Activated CD4-positive, alpha-beta T cell treated with anti-CD3 and anti-CD28 coated beads, Interleukin-2, Interleukin-4, amounts not matched to agents 100 ng/mL and 50 ng/mL, durations not matched to agents 16 hours and 8 hours (primary cell): ENCODE measurements around the gene DNER.

Experiments used
- DNase-seq: peaks from one replicate; pipeline ENCODE4 v3.0.0-alpha.2; 2020; ENCODE audit warnings: low spot score

DNER gene

DNA sequence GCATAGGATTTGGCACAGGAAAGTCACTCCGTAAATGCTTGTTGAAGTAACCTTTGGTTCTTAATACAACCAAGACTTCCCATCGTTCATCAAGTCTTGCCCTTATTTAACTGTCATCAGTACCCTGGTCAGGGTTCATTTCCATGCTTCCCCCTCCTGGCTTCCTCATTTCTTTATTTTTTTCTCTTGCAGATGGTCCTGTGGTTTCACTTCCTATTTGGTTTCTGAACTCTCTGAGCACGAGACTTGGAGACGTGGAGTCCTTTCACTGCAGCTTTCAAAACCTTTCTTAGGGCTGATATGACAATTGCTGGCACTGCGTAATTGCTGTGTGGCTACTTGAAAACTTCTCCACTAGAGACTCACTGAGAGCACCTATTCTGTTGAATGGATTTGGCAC, 383.4 kb downstream of the DNER start:
- no peak for DNase-seq

DNA sequence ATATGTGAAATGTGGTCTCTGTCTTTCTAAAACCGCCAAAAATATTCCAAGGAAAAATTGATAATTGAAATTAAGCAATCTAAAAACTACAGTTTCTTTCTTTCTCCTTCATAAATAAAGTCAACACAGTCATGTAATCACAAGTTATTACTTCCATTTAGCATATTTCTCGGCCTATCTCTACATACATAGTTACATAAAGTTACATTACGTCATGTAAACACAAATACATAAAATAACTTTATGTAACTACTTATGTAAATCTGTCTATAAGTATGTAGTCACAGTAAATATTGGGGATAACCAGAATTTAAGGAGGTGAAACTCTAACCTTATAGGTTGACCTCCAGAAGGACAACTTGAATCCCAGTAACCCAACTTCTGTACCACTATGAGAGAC, 394.8 kb downstream of the DNER start:
- DNase-seq, result no peak

DNA sequence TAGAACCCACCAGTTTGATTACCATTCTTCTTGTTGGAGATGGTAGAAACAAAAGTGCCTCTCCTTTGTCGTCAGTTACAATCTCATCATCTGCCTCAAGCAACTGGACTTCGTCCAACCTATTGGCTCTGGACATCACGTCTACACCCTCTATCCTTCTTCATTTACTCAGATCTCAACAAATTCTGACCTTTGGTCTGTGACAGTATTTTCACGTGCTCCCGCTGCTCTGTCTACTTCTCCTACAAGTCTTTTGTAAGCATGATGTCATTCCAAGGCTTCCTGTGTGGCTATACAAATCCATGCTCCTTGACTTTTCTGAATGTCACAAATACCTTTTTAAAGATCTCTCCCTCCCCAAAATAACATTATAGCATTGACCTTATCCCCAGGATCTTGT, 400.2 kb downstream of the DNER start:
- no peak for DNase-seq

DNA sequence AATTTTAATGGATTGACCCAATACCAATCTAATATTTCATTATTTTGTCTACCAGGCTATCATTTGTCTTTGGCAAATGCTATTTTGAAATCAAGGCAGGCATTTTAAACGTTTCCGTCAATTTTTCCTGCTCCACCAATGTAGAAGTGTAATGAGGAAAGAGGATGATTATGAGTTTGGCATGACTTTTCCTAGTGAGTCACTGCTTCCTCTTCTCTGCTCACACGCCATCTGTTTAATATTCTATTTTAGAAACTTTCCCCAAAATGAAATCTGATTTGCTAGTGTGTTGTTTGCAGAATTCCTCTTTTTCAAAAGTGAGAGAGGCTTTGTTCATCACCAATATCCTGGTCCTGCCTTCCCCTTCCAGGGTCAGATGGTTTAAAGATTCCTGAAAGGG, 400.8 kb downstream of the DNER start:
- DNase-seq, result no peak
